Measurements from ENCODE around the gene HDLBP.

DNA sequence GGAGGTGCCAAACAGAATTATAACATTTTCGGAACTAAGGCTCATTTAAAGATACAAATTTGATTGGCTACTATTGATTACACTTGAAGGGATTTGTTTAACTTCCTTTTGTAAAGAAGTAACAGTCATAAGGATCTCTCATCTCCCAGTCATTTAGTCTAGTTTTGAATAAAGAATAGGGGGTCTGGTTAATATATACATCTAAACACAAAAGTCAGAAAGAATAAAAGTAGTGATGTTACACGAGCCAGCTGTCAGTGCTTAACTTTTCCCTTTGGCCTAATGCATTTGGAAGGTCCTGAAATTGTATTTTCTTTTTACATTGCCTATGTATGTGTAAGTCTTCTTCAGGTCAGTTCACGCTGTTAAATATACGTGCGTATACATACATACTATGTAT, 8.3 kb upstream of the HDLBP start:
- TF ChIP-seq TAF1 (IDR thresholded peaks at IDR 0.05; ENCODE audit: borderline replicate concordance, low read depth, low read length) (no peak), SREBF2 (IDR thresholded peaks at IDR 0.05; ENCODE audit: low read length) (no peak), CEBPB (IDR thresholded peaks at IDR 0.05; ENCODE audit: borderline replicate concordance in 1 of 2, low read depth in 2 of 2, low read length in 2 of 2) (no peak)

Data from GM12878 (cell line).